Loucy (cell line): ENCODE data around the gene NARS2.
"Not testable (repeated sequence)": the region's sequence is repeated elsewhere in the genome, so short reads cannot be mapped to it uniquely, and the experiment has no call there.

ENCODE experiments used
- H2AFZ ChIP-seq: fragments of 200-600 bp; sonication (generic); 2 replicates; pipeline ENCODE4 v1.6.0; 2016; ENCODE audit warnings: antibody characterized with exemption, mild to moderate bottlenecking, low read length, moderate library complexity
- H3F3A ChIP-seq: fragments of 200-600 bp; 2 replicates; pipeline ENCODE4 v1.6.0; 2016; ENCODE audit warnings: antibody characterized with exemption, low read depth, mild to moderate bottlenecking
- H3K27me3 ChIP-seq: fragments of 200-600 bp; sonication (generic); 2 replicates; pipeline ENCODE4 v1.6.1; 2014; ENCODE audit warnings: low read length, mild to moderate bottlenecking; ENCODE audit not compliant: insufficient read depth, poor library complexity, severe bottlenecking
- H3K36me3 ChIP-seq: fragments of 200-600 bp; sonication (generic); 2 replicates; pipeline ENCODE4 v1.6.1; 2016; ENCODE audit warnings: low read length; ENCODE audit not compliant: insufficient read depth
- H3K4me1 ChIP-seq: fragments of 200-600 bp; sonication (generic); 2 replicates; pipeline ENCODE4 v1.5.1; 2014; ENCODE audit warnings: low read length, mild to moderate bottlenecking; ENCODE audit not compliant: insufficient read depth, poor library complexity, severe bottlenecking
- H3K4me2 ChIP-seq: fragments of 200-600 bp; sonication (generic); 2 replicates; pipeline ENCODE4 v1.6.0; 2014; ENCODE audit warnings: antibody characterized with exemption, low read length, low read depth, mild to moderate bottlenecking; ENCODE audit not compliant: poor library complexity, severe bottlenecking
- H3K4me3 ChIP-seq: fragments of 200-600 bp; sonication (generic); 2 replicates; pipeline ENCODE4 v1.5.1; 2014; ENCODE audit warnings: low read length, mild to moderate bottlenecking, mixed read lengths; ENCODE audit not compliant: poor library complexity, severe bottlenecking
- H3K79me2 ChIP-seq: fragments of 200-600 bp; sonication (generic); 2 replicates; pipeline ENCODE4 v1.6.1; 2014; ENCODE audit warnings: low read length; ENCODE audit not compliant: insufficient read depth
- H3K9ac ChIP-seq: fragments of 200-600 bp; sonication (generic); 2 replicates; pipeline ENCODE4 v1.6.0; 2014; ENCODE audit warnings: mild to moderate bottlenecking, low read depth, low read length, moderate library complexity; ENCODE audit not compliant: poor library complexity, severe bottlenecking
- H3K9me2 ChIP-seq: fragments of 200-600 bp; sonication (generic); replicated peaks from 2 replicates; pipeline ENCODE4 v1.6.1; 2016; ENCODE audit warnings: low read depth, low read length, mixed read lengths
- H3K9me3 ChIP-seq: fragments of 200-600 bp; sonication (generic); 2 replicates; pipeline ENCODE4 v1.6.1; 2014; ENCODE audit warnings: mild to moderate bottlenecking, antibody characterized with exemption, low read length, low read depth; ENCODE audit not compliant: insufficient read depth
- H4K20me1 ChIP-seq: fragments of 200-600 bp; sonication (generic); 2 replicates; pipeline ENCODE4 v1.6.0; 2014; ENCODE audit warnings: antibody characterized with exemption, low read length, mild to moderate bottlenecking; ENCODE audit not compliant: insufficient read depth, poor library complexity, severe bottlenecking
- EZH2phosphoT487 ChIP-seq: fragments of 200-600 bp; IDR thresholded peaks from 2 replicates; pipeline ENCODE4 v1.6.1; 2018; ENCODE audit warnings: antibody characterized with exemption, mild to moderate bottlenecking, moderate library complexity, borderline replicate concordance
- TF ChIP-seq, protein P1 (sequence below): fragments of 200-600 bp; sonication (generic); conservative IDR thresholded peaks from 2 replicates; pipeline ENCODE4 v1.5.1; 2014; ENCODE audit warnings: mild to moderate bottlenecking, antibody characterized with exemption, low read length

NARS2 gene

DNA sequence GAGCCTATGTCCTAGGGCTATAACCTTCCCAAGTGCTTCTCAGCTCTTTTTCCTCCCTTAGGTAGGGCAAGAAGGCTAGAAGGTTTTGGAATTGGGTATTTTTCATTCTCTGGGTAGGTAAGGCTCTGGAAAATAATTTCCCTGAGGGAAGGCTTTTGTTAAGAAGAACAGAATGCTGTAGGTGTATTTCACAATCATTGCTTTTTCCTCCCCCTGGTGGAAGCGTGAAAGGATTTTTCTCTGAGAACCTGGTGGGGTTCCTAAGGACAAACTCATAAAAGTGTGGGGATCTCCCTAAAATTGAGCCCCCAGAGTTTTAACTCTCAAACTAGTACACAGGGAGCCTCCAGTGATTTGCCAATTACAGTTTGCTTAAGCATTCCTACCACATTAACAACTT is 41.1 kb upstream of the NARS2 start:
- Histone ChIP-seq H3K9me3 (no peaks in the 10 kb centered on the region), H4K20me1 (no peaks in the 10 kb centered on the region), H2AFZ (no peak overlapping the region), H3K79me2 (no peaks in the 10 kb centered on the region), H3K36me3 (no peaks in the 10 kb centered on the region), H3K9me2 (no peaks in the 10 kb centered on the region), H3K4me1 (no peaks in the 10 kb centered on the region), H3K27me3 (no peaks in the 10 kb centered on the region), H3K4me3 (no peak overlapping the region), H3K9ac (no peak overlapping the region), H3K4me2 (no peak overlapping the region), H3F3A (no peaks in the 10 kb centered on the region)
- TF ChIP-seq, protein P1, sequence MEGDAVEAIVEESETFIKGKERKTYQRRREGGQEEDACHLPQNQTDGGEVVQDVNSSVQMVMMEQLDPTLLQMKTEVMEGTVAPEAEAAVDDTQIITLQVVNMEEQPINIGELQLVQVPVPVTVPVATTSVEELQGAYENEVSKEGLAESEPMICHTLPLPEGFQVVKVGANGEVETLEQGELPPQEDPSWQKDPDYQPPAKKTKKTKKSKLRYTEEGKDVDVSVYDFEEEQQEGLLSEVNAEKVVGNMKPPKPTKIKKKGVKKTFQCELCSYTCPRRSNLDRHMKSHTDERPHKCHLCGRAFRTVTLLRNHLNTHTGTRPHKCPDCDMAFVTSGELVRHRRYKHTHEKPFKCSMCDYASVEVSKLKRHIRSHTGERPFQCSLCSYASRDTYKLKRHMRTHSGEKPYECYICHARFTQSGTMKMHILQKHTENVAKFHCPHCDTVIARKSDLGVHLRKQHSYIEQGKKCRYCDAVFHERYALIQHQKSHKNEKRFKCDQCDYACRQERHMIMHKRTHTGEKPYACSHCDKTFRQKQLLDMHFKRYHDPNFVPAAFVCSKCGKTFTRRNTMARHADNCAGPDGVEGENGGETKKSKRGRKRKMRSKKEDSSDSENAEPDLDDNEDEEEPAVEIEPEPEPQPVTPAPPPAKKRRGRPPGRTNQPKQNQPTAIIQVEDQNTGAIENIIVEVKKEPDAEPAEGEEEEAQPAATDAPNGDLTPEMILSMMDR, result no peak
- no peak for TF ChIP-seq EZH2phosphoT487

DNA sequence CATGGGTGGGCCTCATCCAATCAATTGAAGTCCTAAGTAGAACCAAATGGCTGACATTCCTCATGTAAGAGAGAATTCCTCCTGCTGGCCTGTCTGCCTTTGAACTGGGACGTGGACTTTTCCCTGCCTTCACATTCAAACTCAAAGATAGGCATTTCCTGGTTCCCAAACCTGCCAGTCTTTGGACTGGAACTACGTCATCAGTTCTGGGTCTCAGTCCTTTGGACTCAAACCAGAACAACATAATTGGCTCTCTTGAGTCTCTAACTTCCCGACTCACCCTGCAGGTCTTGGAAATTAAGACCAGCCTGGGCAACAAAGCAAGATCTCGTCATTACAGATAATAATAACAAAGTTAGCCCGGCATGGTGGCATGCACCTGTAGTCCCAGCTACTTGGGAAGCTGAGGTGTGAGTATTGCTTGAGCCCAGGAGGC is 38.7 kb upstream of the NARS2 start:
- Histone ChIP-seq H2AFZ (no peak overlapping the region), H3K79me2 (no peaks in the 10 kb centered on the region), H3K36me3 (no peaks in the 10 kb centered on the region), H3K4me2 (no peak overlapping the region), H3K4me3 (no peak overlapping the region), H3K9me3 (no peaks in the 10 kb centered on the region), H3F3A (no peaks in the 10 kb centered on the region), H3K4me1 (no peaks in the 10 kb centered on the region), H4K20me1 (no peaks in the 10 kb centered on the region), H3K27me3 (no peaks in the 10 kb centered on the region), H3K9me2 (no peaks in the 10 kb centered on the region), H3K9ac (no peak overlapping the region)
- no peak for TF ChIP-seq EZH2phosphoT487
- TF ChIP-seq, protein P1, result no peak

DNA sequence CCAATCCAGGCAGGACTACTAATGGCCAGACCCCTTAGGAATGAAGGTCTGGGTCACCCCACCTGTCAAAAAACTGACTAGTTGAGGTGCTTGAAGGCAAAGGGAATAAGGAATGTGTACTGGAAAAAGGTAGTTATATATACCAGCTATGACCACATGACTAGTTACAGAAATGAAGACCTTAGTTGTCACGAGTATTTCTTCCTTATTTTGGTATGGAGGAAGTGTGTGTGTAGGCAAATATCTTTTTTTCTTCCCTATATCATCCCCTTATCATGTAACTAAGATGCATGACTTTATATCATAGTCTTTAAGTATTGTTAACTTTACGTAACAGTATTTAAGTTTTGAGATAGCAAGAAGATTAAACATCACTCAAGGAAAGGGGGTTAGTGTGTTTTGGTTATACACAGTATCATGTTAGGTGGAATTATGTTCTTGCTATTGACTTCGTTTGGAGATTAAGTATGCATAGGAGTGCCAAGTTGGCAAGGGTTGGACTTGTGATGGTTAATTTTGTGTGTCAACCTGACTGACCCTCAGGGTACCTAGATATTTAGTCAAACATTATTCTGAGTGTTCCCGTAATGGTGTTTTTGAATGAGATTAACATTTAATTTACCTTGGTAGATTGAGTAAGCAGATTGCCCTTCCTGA is 38.2 kb upstream of the NARS2 start:
- no peaks in the 10 kb centered on the region for H4K20me1 ChIP-seq
- H3F3A ChIP-seq, result no peaks in the 10 kb centered on the region
- H3K79me2 ChIP-seq, result no peaks in the 10 kb centered on the region
- no peak overlapping the region for H2AFZ ChIP-seq
- no peak overlapping the region for H3K4me3 ChIP-seq
- TF ChIP-seq, protein P1, result no peak
- TF ChIP-seq EZH2phosphoT487, result no peak
- no peak overlapping the region for H3K4me2 ChIP-seq
- H3K4me1 ChIP-seq, result no peaks in the 10 kb centered on the region
- H3K27me3 ChIP-seq, result no peaks in the 10 kb centered on the region
- H3K36me3 ChIP-seq, result no peaks in the 10 kb centered on the region
- H3K9me3 ChIP-seq, result no peaks in the 10 kb centered on the region
- H3K9me2 ChIP-seq, result no peaks in the 10 kb centered on the region
- H3K9ac ChIP-seq, result no peak overlapping the region

DNA sequence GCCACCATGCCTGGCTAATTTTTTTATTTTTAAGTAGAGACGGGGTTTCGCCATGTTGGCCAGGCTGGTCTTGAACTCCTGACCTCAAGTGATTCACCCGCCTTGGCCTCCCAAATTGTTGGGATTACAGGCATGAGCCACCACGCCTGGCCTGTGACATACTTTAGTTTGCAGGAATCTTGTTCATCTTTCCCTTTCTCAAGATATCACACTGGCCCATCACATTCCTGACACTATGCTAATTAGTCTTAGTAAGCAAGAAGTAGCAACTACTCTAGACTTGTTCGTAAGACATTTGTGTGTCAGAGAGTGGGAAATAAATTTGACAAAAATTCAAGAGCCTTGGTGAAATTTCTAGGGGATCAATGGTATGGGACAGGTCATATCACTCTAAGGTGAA is 34.7 kb upstream of the NARS2 start:
- not testable (repeated sequence) for H3K36me3 ChIP-seq, H3K9ac ChIP-seq, H3F3A ChIP-seq, H3K4me3 ChIP-seq, H3K9me3 ChIP-seq, H3K9me2 ChIP-seq, H3K4me1 ChIP-seq, H3K79me2 ChIP-seq, H4K20me1 ChIP-seq, H3K27me3 ChIP-seq, H3K4me2 ChIP-seq, H2AFZ ChIP-seq
